ENCODE data around the gene OR6K6.

Gene OR6K6

GRCh38 chr1:158803678-158804077 lies 49.2 kb downstream of the OR6K6 start:
- DNase-seq = no peak

Measured in DMS 273 treated with DMSO at 0.1 percent for 48 hours (cell line).